HL-60/S4 treated with retinoic acid at 250 ng/mL for 4 days and 3 days (cell line): ENCODE measurements around the gene ZCWPW1.
"Not testable (repeated sequence)": the region's sequence is repeated elsewhere in the genome, so short reads cannot be mapped to it uniquely, and the experiment has no call there.

ENCODE experiments used
- in situ Hi-C: fragments of 300-500 bp; cut with MboI; formaldehyde crosslinking; loops from 2 replicates; pipeline ENCODE4 v1.7.0; 2022; ENCODE audit warnings: low sequenced_read_pairs

The ZCWPW1 gene

DNA sequence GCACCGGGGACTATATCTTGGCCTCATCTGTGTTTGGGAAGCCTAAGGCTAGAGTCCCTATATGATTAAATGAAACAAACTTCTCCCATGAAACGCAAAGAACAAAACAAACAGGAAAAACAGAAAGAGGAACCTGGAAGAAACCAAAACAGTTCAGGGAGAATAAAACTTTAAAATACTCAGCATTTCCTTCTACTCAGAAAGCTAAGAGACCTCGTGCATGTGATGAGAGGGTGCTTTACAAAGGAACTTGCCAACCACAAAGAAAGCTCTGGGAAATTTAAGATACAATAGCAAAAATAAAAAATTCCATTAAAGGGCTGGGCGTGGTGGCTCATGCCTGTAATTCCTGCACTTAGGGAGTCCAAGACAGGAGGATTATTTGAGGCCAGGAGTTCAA is 48.3 kb downstream of the ZCWPW1 start:
- in situ Hi-C loops: no loop called here

DNA sequence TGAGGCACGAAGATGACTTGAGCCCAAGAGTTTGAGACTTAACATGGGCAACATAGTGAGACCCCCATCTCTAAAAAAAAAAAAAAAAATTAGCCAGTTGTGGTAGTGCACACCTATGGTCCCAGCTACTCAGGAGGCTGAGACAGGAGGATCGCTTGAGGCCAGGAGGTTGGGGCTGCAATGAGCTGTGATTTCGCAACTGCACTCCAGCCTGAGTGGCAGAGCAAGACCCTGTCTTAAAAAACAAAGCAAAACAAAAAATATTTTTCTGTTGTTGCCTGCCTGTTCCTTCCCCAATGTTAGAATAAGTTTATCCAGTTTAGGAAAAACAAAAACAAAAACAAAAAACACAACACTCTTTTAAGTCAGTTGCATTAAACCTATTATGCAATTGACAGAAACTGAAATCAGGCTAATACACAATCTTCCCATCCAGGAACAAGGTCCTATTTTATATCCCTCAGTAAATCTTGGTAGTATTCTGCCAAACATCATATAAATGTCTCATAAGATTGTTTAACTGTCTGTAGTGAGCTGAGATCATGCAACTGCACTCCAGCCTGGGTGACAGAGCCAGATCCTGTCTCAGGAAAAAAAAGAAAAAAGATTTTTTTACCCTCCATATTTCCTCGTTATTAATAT is 50.3 kb downstream of the ZCWPW1 start:
- in situ Hi-C loops: no loop called here

DNA sequence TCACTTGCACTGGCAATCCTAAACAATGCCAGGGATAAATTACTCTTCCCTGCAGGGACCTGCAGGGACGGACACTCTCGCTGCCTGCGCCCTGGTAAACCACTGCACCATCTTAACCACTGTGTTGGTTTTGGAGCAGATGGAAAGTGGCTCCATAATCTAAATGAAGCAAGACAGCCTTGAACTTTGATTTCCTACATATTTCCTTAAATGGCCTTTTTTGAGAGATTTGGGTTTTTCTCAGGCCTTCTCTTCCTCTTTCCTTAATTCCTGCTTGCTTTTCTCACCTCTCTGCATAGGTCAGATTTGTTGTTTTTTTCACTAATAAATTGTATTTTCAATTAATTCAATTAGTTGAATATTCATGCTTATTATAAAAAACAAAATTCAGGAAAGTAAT is 52.4 kb downstream of the ZCWPW1 start:
- in situ Hi-C loops: no loop called here

DNA sequence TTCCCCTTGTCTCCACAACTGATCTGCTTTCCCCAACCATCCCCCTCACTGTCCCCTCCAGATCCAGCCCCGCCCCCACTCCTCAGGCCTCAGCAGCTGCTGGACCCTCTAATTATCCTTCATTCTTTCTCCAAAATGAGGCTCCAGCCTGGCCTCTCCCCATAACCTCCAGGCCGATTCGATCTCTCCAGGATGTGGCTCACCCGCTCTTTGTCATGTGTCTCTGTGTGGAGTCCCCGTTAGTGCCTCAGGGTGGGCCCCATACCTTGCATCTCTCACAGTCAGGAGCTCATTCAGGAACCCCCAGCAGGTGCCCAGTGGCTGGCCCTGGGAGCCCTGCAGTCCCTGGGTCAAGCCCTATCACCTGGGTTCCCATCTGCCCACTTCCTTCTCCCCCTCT is 53.9 kb downstream of the ZCWPW1 start:
- in situ Hi-C loops: no loop called here

DNA sequence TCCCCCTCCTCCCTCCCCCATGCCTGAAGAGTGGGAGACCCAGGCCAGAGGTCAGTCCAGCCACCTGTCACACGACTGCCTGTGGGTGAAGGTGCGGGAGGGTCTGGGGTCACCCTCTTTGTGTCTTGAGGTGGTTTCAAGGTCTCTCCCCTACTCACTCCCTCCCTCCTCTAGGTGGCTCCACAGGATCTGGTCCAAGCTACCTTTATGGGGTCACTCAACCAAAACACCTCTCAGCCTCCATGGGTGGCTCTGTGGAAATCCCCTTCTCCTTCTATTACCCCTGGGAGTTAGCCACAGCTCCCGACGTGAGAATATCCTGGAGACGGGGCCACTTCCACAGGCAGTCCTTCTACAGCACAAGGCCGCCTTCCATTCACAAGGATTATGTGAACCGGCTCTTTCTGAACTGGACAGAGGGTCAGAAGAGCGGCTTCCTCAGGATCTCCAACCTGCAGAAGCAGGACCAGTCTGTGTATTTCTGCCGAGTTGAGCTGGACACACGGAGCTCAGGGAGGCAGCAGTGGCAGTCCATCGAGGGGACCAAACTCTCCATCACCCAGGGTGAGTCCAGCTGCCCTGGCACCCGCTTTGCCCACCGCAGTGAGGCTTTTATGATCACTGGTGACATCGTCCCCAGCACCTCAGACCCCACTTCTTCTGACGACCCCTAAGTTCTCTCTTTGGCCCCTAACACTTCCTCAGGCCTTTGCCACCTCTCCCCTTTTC is 54.5 kb downstream of the ZCWPW1 start:
- in situ Hi-C loops: not testable (repeated sequence)

DNA sequence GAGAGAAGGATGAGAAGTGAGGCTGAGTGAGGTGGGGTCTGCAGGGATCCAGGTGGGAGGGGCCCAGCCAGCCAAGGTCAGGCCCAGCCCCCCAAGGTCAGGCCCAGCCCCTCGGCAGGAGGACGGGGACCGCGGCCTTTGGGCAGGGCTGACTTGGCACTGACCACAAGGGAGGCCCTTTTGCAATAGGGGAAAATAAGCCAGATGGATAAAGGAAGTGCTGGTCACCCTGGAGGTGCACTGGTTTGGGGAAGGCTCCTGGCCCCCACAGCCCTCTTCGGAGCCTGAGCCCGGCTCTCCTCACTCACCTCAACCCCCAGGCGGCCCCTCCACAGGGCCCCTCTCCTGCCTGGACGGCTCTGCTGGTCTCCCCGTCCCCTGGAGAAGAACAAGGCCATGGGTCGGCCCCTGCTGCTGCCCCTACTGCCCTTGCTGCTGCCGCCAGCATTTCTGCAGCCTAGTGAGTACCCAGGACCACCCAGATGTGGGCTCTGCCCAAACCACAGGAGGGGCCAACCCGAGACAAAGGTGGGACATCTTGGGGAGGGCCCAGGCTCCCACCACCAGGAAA is 55.2 kb downstream of the ZCWPW1 start, which contains the start of gene PILRA:
TSS of gene PILRA (plus strand) at position 227 of the 571 bp plus-strand sequence. CDS start at position 397, 170 bp downstream.
- in situ Hi-C loops: no loop called here

DNA sequence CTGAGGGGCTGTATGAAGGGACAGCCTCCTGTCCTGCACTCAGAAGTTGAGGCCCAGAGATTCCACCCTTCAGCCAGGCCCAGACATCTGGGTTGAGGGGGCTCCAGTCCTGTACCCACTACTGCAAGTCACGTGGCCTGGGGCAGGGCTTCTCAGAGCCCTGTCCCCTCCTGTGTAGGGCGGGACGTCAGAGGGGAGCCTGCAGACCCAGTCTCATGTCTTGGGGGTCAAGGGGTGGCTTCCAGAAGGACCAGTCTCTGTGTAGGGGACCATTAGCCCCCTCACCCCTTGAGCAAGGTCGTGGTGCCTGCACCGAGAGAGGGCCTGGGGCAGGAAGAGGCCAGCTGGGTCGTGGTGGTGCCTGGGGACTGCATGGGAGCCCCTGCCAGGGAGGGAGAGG is 55.8 kb downstream of the ZCWPW1 start:
- in situ Hi-C loops: no loop called here

DNA sequence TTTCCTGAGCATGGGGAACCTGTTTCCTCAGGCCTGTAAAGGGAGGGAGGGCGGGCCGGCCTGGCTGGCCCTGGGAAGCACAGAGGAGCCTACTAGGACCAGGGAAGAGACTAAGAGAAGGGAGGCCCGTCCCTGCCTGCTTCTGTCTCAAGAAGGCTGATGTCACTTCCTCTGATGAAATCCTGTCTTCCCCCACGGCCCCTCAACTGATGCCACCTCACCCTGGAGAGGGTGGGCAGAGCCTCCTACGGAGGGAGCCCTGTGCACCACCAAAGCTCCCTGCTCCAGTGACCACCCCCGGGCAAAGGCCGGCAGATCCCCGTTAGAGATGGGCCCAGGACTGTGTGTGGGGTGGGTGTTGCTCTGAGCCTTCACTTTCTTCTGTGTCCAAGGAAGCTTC is 56.2 kb downstream of the ZCWPW1 start:
- in situ Hi-C loops: no loop called here

DNA sequence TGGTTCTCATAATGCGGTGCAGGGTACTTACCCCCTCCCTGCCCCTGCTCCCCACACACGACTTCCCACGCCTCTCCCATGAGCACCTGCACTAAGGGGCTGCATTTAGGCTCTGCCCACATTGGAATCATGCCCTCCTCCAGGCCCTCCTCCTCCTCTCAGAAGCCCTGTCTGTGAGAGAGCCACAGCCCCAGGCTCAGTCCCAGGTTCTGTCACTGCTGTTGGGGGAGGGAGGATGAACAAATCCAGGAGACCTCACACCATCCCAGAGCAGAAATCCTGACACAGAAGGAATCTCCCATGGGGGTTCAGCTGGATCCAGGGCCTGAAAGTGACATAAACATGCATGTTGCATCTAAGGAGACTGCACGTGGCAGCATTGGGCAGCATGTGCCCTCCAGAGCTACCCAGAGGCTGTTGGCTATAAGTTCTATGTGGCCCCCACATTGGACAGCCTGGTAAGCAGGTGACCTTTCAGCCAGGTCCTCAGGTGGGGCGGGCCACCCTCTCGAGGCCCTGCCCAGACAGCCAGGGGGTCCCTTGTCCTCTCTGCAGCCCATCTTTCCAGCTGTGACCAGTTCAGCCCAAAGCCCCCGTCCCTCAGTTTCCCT is 56.8 kb downstream of the ZCWPW1 start:
- in situ Hi-C loops: no loop called here

DNA sequence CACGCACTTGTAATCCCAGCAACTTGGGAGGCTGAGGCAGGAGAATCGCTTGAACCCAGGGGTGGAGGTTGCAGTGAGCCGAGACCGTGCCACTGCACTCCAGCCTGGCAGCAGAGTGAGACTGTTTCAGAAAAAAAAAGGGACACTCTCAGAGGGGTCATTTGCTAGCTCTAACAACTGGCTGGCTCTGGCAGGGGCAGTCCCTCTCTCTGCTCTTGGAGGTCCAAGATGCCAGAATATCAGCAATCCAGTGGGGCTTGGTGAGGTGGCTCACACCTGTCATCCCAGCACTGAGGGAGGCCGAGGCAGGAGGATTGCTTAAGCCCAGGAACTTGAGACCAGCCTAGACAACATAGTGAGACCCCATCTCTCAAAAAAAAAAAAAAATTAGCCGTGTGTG is 57.8 kb downstream of the ZCWPW1 start:
- in situ Hi-C loops: no loop called here

DNA sequence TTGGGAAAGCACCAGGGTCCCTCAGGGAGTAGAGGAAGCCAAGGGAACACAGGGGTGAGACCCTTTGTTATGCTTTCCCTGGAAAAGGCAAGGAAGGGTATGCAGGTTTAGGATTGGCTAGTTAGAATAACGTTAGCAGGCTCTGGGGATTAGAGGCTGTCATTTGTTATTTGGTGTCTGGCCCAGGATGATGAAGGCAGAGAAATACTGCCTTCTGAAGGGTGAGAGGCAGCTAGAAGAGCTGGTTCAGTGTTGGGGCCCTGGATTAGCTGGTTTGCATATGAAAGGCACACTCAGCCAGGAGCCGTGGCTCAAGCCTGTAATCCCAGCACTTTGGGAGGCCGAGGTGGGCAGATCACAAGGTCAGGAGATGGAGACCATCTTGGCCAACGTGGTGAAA is 58.2 kb downstream of the ZCWPW1 start:
- in situ Hi-C loops: no loop called here

DNA sequence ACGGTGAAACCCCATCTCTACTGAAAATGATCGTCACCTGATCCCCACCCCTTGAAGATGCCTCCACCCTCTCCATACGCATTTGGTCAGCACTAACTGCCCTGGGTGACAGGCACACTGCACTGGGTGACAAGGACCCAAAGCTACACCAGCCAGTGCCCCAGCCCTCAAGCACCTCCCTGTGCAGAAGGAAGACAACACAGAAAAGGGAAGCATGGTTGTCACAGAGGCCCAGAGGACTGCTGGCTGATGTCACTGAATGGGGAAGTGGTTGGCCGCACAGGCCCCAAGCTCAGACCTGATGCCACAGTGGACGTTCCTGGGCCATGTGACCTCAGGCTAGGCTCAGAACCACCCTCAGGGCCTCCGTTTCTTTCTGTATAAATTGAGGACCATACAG is 59.4 kb downstream of the ZCWPW1 start:
- in situ Hi-C loops: no loop called here

DNA sequence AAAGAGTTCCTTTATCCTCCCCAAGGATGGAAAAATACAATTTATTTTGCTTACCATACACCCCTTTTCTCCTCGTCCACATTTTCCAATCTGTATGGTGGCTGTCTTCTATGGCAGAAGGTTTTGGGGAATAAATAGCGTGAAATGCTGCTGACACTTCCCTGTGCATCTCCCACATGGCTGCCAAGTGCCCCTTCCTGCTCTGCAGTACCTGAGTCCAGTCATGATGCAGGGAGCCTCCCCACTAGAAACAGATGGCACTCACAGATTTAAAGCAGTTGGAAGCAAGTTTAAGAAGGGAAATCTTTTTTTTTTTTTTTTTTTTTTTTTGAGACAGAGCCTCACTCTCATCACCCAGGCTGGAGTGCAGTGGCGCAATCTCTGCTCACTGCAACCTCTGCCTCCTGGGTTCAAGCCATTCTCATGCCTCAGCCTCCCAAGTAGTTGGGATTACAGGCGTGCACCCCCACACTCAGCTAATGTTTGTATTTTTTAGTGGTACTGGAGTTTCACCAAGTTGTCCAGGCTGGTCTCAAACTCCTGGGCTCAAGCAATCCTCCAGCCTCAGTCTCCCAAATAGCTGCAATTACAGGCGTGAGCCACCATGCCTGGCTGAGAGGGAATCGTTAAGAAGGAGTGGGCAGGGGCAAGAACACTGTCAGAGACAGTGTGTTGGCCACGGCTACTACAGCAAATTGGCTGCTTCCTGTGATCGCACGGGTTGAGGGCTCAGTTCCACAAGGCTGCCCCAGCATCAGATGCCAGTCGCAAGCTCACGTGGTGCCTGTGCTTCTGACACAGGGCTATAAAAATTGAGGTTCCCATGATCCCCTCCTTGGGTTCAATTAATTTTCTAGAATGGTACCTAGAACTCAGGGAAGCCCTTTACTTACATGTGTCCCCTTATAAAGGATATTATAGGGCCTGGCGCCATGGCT is 60.6 kb downstream of the ZCWPW1 start:
- in situ Hi-C loops: no loop called here

DNA sequence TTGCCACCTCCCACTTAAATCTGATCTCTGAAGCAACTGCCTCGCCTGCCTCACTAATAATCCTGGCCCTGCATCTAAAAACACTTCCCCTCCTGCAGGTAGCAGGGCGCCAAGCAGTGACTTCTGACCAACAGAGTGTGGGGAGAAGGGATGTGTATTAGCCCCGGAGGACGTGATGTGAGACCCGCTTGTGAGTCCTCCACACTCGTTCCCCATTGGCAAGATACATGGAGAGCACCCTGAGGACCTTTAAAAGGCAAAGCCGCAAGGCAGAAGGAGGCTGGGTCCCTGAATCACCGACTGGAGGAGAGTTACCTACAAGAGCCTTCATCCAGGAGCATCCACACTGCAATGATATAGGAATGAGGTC is 61.3 kb downstream of the ZCWPW1 start:
- in situ Hi-C loops: no loop called here

DNA sequence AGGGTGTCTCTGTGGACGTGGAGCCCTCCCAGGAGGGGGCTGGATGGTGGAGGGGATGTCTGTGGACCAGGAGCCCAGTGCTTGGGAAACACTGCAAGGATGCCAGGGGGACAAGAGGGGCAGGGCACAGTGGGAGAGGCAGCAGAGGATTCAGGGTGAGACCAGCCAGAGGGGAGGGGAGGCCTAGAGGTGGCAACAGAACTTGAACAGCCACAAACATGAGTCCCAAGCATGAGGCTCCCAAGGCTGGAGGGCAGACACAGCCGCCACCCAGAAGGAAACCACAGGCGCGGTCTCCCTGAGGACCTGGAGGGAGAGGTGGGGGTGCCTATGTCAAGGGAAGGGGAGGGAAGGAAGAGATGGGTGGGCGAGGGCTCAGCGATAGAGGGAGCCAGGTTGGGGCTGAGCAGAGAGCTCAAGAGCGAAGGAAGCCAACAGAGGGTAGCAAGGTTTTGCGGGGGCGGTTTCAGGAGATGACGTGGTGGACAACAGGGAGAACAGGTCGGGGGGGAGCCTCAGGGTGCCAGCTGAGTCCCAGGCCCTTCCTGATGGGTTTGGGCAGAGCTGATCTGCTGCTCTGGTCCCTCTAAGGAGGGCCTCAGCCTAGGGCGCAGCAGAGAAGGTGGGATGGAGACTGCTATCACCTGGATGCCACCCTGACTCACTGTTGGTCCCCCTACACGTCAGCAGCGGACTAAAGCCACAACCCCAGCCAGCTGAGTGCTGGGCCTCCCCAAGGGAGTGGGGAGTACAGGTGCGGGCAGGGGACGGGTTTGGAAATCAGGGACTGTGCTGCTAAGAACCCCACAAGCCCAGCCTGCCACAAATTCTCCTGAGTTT is 61.9 kb downstream of the ZCWPW1 start:
- in situ Hi-C loops: no loop called here

DNA sequence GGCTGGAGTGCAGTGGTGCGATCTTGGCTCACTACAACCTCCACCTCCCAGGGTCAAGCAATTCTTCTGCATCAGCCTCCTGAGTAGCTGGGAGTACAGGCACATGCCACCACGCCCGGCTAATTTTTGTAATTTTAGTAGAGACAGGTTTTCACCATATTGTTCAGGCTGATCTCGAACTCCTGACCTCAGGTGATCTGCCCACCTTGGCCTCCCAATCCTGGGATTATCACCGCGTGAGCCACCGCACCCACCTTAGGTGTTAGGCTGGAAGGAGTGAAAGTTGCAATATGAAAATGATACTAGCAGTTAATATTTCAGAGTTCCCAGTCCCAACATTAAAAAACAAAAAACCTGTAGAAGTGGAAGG is 62.5 kb downstream of the ZCWPW1 start:
- in situ Hi-C loops: not testable (repeated sequence)

DNA sequence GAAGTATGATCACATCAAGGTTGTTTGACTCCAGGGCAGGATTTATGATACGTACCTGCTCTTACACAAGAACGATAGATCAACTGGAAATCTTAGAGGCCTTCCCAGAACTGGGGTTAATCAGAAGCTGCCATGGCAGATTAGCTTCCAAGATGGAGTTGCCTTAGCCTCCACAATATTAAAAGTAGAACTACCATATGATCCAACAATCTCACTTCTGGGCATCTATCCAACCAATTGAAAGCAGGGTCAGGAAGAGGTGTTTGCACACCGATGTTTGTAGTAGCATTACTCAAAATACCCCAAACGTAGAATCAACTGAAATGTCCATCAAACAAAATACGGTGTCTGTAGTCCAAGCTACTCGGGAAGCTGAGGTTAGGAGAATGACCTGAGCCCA is 64.0 kb downstream of the ZCWPW1 start:
- in situ Hi-C loops: no loop called here

DNA sequence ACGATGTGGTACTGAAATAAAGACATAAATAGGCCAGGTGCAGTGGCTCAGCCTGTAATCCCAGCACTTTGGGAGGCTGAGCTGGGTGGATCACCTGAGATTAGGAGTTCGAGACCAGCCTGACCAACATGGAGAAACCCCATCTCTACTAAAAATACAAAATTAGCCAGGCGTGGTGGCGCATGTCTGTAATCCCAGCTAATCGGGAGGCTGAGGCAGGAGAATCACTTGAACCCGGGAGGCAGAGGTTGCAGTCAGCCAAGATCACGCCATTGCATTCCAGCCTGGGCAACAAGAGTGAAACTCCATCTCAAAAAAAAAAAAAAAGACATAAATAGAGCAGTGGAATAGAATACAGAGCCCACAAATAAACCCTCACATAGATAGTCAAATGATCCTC is 64.7 kb downstream of the ZCWPW1 start:
- in situ Hi-C loops: not testable (repeated sequence)

DNA sequence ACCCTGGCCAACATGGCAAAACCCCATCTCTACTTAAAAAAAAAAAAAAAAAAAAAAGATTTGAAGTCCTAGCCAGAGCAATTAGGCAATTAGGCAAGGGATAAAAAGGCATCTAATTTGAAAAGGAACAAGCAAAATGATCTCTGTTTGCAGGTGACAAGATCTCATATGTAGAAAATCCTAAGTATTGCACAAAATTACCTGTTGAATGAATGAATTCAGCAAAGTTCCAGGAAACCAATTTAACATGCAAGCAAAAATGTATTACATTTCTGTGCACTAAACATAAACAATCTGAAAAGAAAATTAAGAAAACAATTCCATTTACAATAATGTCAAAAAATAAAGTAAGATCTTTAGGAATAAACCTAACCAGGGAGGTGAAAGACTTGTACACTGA is 65.4 kb downstream of the ZCWPW1 start:
- in situ Hi-C loops: no loop called here
